HG03558 (cell line): ENCODE results near the gene PWWP2A.
A peak's percentile ranks its signal among the peaks of the same experiment; 100 is the strongest.

ENCODE experiments used
- ATAC-seq: cut with Tn5 transposase; IDR thresholded peaks from one replicate; pipeline ENCODE4 v1.9.1; 2021; ENCODE audit warnings: moderate number of reproducible peaks; ENCODE audit not compliant: unreplicated experiment; ENCODE audit errors: extremely low read depth

Gene PWWP2A

GRCh38 chr5:160134332-160134731 is 15.1 kb upstream of the PWWP2A start:
- ATAC-seq = no peak

GRCh38 chr5:160133918-160134304 is 14.7 kb upstream of the PWWP2A start:
- no peak for ATAC-seq

GRCh38 chr5:160133071-160133917 is 14.0 kb upstream of the PWWP2A start:
- no peak for ATAC-seq

DNA sequence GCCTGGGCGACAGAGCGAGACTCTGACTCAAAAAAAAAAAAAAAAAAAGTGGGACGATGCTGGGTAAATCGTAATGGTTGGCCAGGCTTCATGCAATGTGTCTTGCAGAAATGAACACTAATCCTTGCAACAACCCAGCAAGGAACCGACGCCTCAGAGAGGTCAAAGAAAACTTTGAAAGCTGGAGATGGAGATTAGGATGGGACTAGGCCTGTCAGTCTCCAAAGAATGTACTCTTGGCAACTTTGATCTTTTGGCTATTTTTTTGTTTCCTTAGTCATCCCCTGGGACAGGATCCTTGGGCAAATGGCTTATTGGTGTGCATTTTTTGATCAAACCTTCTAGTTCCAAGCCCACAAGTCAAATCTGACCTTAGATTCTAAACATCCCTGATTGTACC is 10.6 kb upstream of the PWWP2A start:
- no peak for ATAC-seq

DNA sequence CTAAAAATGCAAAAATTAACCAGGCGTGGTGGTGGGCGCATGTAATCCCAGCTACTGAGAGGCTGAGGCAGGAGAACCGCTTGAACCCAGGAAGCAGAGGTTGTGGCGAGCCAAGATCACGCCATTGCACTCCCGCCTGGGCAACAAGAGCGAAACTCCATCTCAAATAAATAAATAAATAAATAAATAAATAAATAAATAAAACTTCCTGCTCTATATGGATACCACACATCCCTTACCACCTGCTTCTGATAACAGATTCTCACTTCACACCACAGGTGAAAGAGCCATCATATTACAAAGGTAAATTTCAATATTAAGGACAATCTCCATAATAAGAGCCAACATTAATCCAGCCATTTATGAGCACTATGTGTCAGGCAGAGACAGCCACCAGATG is 9.4 kb upstream of the PWWP2A start:
- ATAC-seq = no peak

DNA sequence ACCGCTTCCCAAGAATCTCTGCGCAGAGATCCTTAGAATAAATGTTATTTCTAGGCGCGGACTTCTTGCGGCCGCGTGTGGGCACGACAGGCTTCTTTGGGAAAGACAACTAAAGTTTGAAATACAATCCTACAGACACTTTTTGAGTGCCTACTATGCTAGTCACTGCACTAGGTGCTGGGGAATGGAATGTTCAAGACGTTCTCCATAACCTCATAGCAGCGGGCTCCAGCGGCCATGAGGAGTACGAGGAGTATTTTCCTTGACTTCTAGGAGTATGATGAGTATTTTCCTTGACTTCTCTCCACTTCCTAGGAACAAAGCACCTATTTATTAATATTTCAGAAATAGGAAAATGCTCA is 636 bp upstream of the PWWP2A start:
- ATAC-seq = no peak

GRCh38 chr5:160118349-160119141 is 705 bp downstream of the PWWP2A start:
- peak; percentile 3 for ATAC-seq

- no peak for ATAC-seq
Observed at GRCh38 chr5:160116991-160117390, 2.3 kb downstream of the PWWP2A start.

DNA sequence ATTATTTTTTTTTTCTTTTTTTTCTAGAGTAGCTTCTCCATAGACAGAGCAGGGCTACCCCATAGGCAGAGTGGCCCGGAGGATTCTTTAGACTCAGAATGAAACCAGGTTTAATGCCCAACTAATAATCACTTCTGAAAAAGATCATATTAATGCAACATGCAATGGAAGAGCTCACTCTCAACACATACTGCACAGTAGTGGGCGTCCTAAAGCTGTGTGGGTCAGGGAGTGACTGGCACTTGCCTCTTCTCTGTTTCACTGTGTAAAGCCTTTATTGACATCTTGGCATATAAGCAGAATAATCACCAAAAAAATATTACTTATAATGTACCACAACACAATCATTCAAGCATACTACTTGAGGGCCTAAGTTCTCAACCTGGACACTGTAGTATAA is 11.1 kb downstream of the PWWP2A start:
- no peak for ATAC-seq

DNA sequence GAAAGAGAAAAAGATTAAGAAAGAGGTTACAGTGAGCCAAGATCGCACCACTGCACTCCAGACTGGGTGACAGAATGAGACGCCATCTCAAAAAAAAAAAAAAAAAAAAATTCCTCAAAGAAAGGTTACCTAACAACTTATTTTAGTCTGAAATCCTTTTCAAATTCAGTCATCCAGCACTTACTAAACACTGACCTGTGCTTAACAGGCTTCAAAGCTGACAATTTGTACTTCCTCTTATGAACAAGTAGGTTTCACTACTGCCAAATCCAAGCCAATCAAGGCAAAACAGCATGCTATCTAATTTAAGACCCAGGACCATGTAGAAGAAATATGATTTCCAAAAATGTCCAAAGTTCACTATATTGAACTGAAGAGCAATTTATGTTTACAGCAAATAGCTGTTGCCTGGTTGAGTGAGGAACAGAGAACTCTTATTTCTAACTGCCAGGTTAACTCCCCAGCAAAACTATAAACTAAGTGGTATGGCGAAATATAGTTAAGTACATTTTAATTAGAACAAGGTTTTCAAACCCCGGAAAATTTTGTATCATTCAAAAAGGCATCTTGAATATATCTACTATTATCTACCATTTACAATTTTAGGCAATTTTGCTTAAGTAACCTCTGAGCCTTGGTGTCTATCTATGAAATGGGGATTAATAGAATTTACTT is 13.4 kb downstream of the PWWP2A start:
- ATAC-seq = peak; percentile 87

GRCh38 chr5:160097991-160098390 is 21.3 kb downstream of the PWWP2A start:
- no peak for ATAC-seq

- ATAC-seq = no peak
Observed at GRCh38 chr5:160096178-160096577, 23.1 kb downstream of the PWWP2A start.

DNA sequence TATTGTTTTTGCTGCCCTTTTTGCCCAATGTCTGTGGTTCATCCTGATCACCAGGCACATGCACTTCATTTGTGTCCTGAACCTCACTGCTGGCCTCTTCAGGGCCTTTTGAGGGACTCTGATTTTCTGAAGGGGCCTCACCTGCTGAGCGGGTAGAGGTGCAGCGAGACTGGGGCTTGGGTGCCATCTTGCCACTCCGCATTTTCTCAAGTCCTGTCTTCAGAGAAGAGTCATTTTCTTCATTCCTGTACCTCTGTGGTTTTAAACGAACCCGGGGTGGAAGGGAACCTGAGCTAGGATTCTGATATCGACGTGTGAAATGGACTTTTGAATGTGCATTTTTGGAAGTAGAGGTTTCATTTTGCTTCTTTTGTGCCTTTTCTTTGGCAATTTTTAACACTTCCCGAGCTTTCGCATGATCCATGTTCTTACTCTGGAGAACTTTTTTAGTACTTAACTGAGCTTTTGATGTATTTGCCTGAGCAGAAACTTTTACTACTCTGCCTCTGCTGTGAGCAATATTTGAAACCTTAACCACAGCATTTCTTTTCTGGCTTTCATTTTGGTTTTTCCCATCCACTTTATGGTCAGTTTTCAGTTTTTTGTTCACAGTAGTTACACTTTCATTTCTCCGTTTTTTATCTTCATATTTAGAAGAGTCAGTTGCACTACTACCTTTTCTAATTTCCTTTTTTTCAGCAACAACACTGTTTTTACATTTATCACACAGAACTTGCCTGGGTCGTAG is 26.1 kb downstream of the PWWP2A start:
- ATAC-seq = peak; percentile 72

GRCh38 chr5:160092514-160092913 is 26.7 kb downstream of the PWWP2A start:
- no peak for ATAC-seq

DNA sequence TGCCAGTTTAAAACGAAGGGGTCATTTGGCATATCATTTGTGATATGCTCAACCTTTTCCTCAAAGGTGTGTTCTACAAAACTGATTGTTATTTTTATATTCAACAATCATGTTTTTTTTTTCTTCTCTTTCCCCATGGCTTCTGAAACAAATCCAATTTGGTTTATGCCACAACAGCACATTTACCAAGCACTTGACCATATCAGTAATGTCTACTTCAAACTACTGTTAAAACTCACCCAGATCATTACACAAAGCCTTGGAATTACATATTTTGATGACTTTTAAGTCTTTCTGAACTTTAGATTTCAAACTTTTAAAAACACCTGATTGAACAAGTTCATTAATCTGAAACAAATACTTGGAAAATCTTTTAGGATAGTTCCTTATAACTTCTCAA is 29.2 kb downstream of the PWWP2A start:
- no peak for ATAC-seq

GRCh38 chr5:160089531-160089930 is 29.7 kb downstream of the PWWP2A start:
- no peak for ATAC-seq

DNA sequence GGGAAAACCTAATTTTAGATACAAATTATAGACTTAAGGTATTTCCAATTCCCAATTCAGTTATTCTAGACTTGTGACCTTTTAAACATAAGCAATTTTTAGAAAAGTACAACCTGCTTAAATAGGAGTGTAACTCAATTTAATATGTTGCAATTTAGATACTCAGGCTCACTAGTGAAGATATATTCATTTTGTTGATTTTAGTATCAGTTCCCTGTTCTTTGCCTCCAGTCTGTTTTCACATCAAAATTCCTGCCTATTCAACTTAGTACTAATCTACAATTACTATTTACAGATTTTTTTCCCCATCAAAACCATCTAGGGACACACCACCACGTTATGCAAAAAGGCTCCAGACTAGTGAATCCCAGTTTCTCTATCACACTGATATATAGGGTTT is 30.4 kb downstream of the PWWP2A start:
- no peak for ATAC-seq

- no peak for ATAC-seq
Observed at GRCh38 chr5:160087199-160087598, 32.1 kb downstream of the PWWP2A start.

DNA sequence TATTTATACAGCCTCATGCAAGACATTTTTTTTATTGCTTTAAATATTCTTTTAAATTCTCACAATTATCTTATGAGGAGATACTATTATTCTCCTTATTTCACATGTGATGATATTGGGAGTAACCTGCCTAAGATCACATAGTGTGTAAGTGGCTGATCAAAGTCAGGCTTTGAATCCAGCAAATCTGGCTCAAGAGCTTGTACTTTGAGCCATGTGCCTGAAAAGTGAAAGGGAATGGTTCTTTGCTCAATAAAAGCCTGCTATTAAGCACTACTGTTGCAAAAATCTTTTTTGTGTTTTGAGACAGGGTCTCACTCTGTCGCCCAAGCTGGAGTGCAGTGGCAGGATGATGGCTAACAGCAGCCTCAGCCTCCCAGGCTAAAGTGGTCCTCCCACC is 35.1 kb downstream of the PWWP2A start:
- ATAC-seq = no peak

- ATAC-seq = no peak
Observed at GRCh38 chr5:160083501-160083900, 35.7 kb downstream of the PWWP2A start.
